Measurements from ENCODE around the gene DDX52. TPM values are rescaled to one million over a fixed set of nuclear protein-coding genes. Genes with fewer than 3 reads are reported as not detected.
A peak's percentile ranks its signal among the peaks of the same experiment; 100 is the strongest.
"Not testable (repeated sequence)": the region's sequence is repeated elsewhere in the genome, so short reads cannot be mapped to it uniquely, and the experiment has no call there.

The DDX52 gene
- total and polyA plus RNA-seq, 2 of the 13 experiments (the other 11 are each of a cell fraction or from before 2014, with no cell fraction given): 8.9 to 36.1 TPM

GRCh38 chr17:37616430-37616829 is 26.8 kb downstream of the DDX52 start:
- intact Hi-C loops (cut with micrococcal nuclease; ENCODE audit: unreplicated experiment): not testable (repeated sequence)

DNA sequence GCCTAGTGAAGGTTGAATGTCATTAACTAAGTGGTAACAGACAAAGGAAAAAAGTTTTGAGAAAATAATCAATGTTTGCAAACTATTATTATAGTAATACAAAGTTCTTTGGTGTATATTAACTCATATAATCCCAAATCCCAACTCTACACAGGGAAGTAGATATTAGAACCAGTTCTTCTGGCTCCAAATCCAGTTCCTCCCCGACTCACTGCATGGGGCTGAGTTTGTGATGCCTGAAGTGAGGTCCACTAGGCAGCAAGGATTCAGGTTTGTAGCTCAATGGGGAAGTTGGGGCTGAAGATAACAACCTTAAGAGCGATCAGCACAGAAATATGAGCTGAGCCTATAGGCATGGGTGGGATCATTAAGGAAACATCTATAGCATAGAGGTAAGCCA is 28.4 kb downstream of the DDX52 start:
- no peak for DNase-seq (ENCODE audit: low spot score)
- Histone ChIP-seq H3K79me2 (ENCODE audit: insufficient read depth, low read length) (no peaks in the 10 kb centered on the region), H3K27me3 (ENCODE audit: control insufficient read depth in 1 of 2, insufficient read depth in 2 of 2, low read length in 2 of 2) (no peaks in the 10 kb centered on the region), H4K20me1 (ENCODE audit: insufficient read depth, low read length) (no peaks in the 10 kb centered on the region), H3K9me3 (ENCODE audit: low read length) (no peaks in the 10 kb centered on the region), H3K36me3 (replicated peaks in 1 of 2; ENCODE audit: control insufficient read depth in 1 of 2, insufficient read depth in 2 of 2, low read length in 2 of 2) (peaks cover 1 to 55% of the 10 kb centered on the region in 2 experiments; a peak in 3 of 5 replicates), H3K4me1 (ENCODE audit: insufficient read depth, low read length) (no peaks in the 10 kb centered on the region), H2AFZ (ENCODE audit: low read length) (no peak overlapping the region), H3K4me3 (replicated peaks in 1 of 3; ENCODE audit: insufficient read depth in 1 of 3, low read depth in 2 of 3, low read length in 3 of 3) (no peak overlapping the region), H3K9ac (ENCODE audit: insufficient read depth, low read depth, low read length) (no peak overlapping the region), H3K4me2 (ENCODE audit: low read depth, low read length) (no peak overlapping the region), H3K27ac (ENCODE audit: extremely low read length, insufficient read depth, low read length) (no peak overlapping the region)
- CTCF ChIA-PET (ENCODE audit: low intra/inter-chr PET ratio, low total read pairs): no interaction called here
- FAIRE-seq: no peak
- WGBS (ENCODE audit: low lambda C conversion rate): 97% methylated on average over 2 of the region's 2 CpGs
- intact Hi-C loops (cut with micrococcal nuclease; ENCODE audit: unreplicated experiment): no loop called here
- TF ChIP-seq NFIB (CRISPR knock-in tag; IDR thresholded peaks at IDR 0.05; ENCODE audit: borderline replicate concordance) (no peak), ZNF660 (CRISPR knock-in tag; IDR thresholded peaks at IDR 0.05; ENCODE audit: borderline replicate concordance, low read depth) (no peak)
- POLR2A ChIA-PET: no interaction called here
- no TSS peak for BruUV-seq (replicated peaks)
- in situ Hi-C loops (cut with HindIII; ENCODE audit: extremely low pct_ligation_motif_present, low pct_unique_long_range_greater_than_20kb): no loop called here
- no peak for ATAC-seq

More at GRCh38 chr17:37616430-37616829, 26.8 kb downstream of the DDX52 start:
- H3K36me3 ChIP-seq (replicated peaks in 1 of 2; ENCODE audit: control insufficient read depth in 1 of 2, insufficient read depth in 2 of 2, low read length in 2 of 2): peaks cover 8 to 71% of the 10 kb centered on the region in 2 experiments; a peak in 4 of 5 replicates
- H3K4me2 ChIP-seq (ENCODE audit: low read depth, low read length); DNase-seq (ENCODE audit: low spot score); H3K4me1 ChIP-seq (ENCODE audit: insufficient read depth, low read length); H3K4me3 ChIP-seq (replicated peaks in 1 of 3; ENCODE audit: insufficient read depth in 1 of 3, low read depth in 2 of 3, low read length in 3 of 3); H3K79me2 ChIP-seq (ENCODE audit: insufficient read depth, low read length); BruUV-seq (replicated peaks); FAIRE-seq; H3K27ac ChIP-seq (ENCODE audit: extremely low read length, insufficient read depth, low read length); CTCF ChIA-PET (ENCODE audit: low intra/inter-chr PET ratio, low total read pairs); H3K9me3 ChIP-seq (ENCODE audit: low read length); ATAC-seq; POLR2A ChIA-PET; H4K20me1 ChIP-seq (ENCODE audit: insufficient read depth, low read length); H3K27me3 ChIP-seq (ENCODE audit: control insufficient read depth in 1 of 2, insufficient read depth in 2 of 2, low read length in 2 of 2); H3K9ac ChIP-seq (ENCODE audit: insufficient read depth, low read depth, low read length); H2AFZ ChIP-seq (ENCODE audit: low read length); in situ Hi-C loops (cut with HindIII; ENCODE audit: extremely low pct_ligation_motif_present, low pct_unique_long_range_greater_than_20kb): not testable (repeated sequence)
- TF ChIP-seq, protein P1, sequence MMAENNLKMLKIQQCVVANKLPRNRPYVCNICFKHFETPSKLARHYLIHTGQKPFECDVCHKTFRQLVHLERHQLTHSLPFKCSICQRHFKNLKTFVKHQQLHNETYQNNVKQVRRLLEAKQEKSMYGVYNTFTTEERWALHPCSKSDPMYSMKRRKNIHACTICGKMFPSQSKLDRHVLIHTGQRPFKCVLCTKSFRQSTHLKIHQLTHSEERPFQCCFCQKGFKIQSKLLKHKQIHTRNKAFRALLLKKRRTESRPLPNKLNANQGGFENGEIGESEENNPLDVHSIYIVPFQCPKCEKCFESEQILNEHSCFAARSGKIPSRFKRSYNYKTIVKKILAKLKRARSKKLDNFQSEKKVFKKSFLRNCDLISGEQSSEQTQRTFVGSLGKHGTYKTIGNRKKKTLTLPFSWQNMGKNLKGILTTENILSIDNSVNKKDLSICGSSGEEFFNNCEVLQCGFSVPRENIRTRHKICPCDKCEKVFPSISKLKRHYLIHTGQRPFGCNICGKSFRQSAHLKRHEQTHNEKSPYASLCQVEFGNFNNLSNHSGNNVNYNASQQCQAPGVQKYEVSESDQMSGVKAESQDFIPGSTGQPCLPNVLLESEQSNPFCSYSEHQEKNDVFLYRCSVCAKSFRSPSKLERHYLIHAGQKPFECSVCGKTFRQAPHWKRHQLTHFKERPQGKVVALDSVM (CRISPR knock-in tag; IDR thresholded peaks at IDR 0.05): peak; percentile 74
- 0 out of 2 replicates have a peak, but pooled peaks have one; percentile 1 for TF ChIP-seq CEBPB (IDR thresholded peaks at IDR 0.05; ENCODE audit: borderline replicate concordance, low read depth, low read length)
- WGBS (ENCODE audit: low lambda C conversion rate): 97% methylated on average over 6 of the region's 6 CpGs

All from HepG2 (cell line).